Pancreas (tissue), 10 donors: ENCODE measurements around the gene IL16. TPM values are rescaled to one million over a fixed set of nuclear protein-coding genes. Genes with fewer than 3 reads are reported as not detected.

Experiments used
- ATAC-seq, 4 donors: fragments of 200-7000 bp; cut with Tn5 transposase; one replicate each; pipeline versions ENCODE4 v1.8.0 to v1.9.1; 2020; ENCODE audit warnings: mild to moderate bottlenecking in 4 of 4, moderate library complexity in 4 of 4
- DNase-seq, 6 donors: peaks; one replicate each; pipeline ENCODE4 v3.0.0-alpha.2; 2020
- FAIRE-seq: peaks from 2 replicates; lab custom pipeline; 2012; peaks lifted over from hg19 to GRCh38; lab: Jason Lieb, UNC
- H3K27ac ChIP-seq, 4 donors: fragments of 200-600 bp; sonication (generic); 1 replicate in 3 of 4; 2 replicates in 1 of 4; pipeline versions ENCODE4 v1.5.0 to v1.8.0; 2020
- H3K27me3 ChIP-seq, 4 donors: fragments of 200-600 bp; one replicate each; pipeline ENCODE4 v1.8.0; 2021
- H3K36me3 ChIP-seq, 3 donors: fragments of 200-600 bp; sonication (generic) in 1 of 3; one replicate each; pipeline versions ENCODE4 v1.5.0 to v1.8.0; 2020 to 2021
- H3K4me1 ChIP-seq, 3 donors: fragments of 200-600 bp; one replicate each; pipeline ENCODE4 v1.8.0; 2021
- H3K4me3 ChIP-seq, 4 donors: fragments of 200-600 bp; sonication (generic) in 2 of 4; one replicate each; pipeline versions ENCODE4 v1.5.0 to v1.8.0; 2020 to 2021
- H3K9me3 ChIP-seq, 4 donors: fragments of 200-600 bp; one replicate each; pipeline ENCODE4 v1.8.0; 2021
- WGBS, 2 donors: extraction: QIAGEN DNeasy Blood & Tissue Kit; methylation state at CpG; one replicate each; pipeline ENCODE4 v1.1.7; 2013; 5-methylcytosine and 5-hydroxymethylcytosine counted together
- intact Hi-C, 3 donors: fragments of 100-400 bp; cut with DNase I; formaldehyde crosslinking; loops; one replicate each; pipeline versions ENCODE4 v1.11.1 to v1.14.2; 2022
- polyA plus RNA-seq, 2 donors: library from polyadenylated mRNA; stranded (reverse); fragments of 200-250 nt; gene quantifications; one replicate each; pipeline ENCODE4 v1.2.3, GENCODE V29; 2013
- total RNA-seq, 6 donors: library from RNA; stranded (reverse); fragmentation: NEBNext Ultra II Directional in 4 of 6; extraction: Animal tissue kit (Norgen Biotek cat#: 25700) in 4 of 6; gene quantifications; one replicate each; pipeline versions ENCODE4 v1.2.1 to v1.2.4, GENCODE V29; 2021 to 2023
- TF ChIP-seq, protein P1 (sequence below), 4 donors: fragments of 200-600 bp; sonication (generic) in 3 of 4; IDR thresholded peaks; one replicate each; pipeline versions ENCODE4 v1.5.0 to v1.8.0; 2021; ENCODE audit warnings: antibody characterized with exemption in 4 of 4
- donor health status: healthy with polysubstance abuse.
- donor health status: DM: no; HTN: no; CAD: no; lungs with moderate emphysema.
- donor health status: DM: no; HTN: no; CAD: no.
- donor health status: control.
- donor health status: control.
- donor health status: Bipolar disorder and iron deficiency.
- donor health status: DM: yes; HTN: yes; CAD: no.
- donor health status: DM: no; HTN: no; CAD: no.
- donor health status: DM: no; HTN: no; CAD: no.
- donor health status: DM: yes; HTN: yes; CAD: no.

Gene IL16
- total and polyA plus RNA-seq, 8 donors, result 0.79 to 7.0 (median 2.4) TPM

DNA sequence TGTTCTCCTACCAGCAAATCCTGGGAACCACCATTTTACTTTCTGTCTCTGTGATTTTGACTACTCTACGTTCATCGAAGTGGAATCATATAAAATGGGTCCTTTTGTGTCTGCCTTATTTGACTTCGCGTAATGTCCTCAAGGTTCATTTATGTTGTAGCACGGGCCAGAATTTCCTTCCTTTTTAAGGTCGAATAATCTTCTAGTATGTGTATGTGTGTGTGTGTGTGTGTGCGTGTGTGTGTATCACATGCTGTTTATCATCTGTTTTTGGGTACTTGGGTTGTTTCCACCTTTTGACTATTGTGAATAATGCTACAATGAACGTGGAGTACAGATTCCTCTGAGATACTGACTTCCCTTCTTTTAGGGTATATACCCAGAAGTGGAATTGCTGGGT lies 91.9 kb downstream of the IL16 start:
- DNase-seq, result no peak
- no peak overlapping the region for H3K27ac ChIP-seq
- H3K4me1 ChIP-seq, result no peaks in the 10 kb centered on the region
- no peak for ATAC-seq
- H3K4me3 ChIP-seq, result no peak overlapping the region
- intact Hi-C loops, result loop anchor here in 1 of 3 donors (10.0 kb wide), 1 partner anchor 116 kb away; no protein-coding TSS in a partner anchor
- H3K9me3 ChIP-seq, result no peaks in the 10 kb centered on the region
- H3K36me3 ChIP-seq, result no peaks in the 10 kb centered on the region
- 83 to 85% methylated on average over 8 of the region's 8 CpGs for WGBS, 2 donors
- H3K27me3 ChIP-seq, result no peaks in the 10 kb centered on the region
- FAIRE-seq, result no peak
- TF ChIP-seq, protein P1, sequence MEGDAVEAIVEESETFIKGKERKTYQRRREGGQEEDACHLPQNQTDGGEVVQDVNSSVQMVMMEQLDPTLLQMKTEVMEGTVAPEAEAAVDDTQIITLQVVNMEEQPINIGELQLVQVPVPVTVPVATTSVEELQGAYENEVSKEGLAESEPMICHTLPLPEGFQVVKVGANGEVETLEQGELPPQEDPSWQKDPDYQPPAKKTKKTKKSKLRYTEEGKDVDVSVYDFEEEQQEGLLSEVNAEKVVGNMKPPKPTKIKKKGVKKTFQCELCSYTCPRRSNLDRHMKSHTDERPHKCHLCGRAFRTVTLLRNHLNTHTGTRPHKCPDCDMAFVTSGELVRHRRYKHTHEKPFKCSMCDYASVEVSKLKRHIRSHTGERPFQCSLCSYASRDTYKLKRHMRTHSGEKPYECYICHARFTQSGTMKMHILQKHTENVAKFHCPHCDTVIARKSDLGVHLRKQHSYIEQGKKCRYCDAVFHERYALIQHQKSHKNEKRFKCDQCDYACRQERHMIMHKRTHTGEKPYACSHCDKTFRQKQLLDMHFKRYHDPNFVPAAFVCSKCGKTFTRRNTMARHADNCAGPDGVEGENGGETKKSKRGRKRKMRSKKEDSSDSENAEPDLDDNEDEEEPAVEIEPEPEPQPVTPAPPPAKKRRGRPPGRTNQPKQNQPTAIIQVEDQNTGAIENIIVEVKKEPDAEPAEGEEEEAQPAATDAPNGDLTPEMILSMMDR (IDR thresholded peaks at IDR 0.05), result no peak

DNA sequence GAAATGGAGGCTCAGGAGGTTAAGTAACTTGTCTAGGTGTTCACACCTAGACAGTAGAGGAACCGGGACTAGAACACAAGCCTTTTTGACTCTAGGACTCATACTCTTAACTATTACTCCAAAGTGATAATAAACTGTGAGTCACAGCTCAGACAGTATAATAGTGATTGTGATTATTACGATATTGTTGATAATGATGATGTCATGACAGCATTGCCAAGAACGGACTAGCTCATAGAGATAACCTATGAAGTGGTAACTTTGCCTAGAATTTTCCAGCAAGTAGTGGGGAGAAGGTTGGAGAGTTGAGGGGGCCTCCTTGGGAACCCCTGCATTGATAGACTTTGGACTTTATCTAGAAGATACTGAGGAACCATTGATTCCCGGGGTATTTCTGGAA lies 93.2 kb downstream of the IL16 start:
- no peaks in the 10 kb centered on the region for H3K27me3 ChIP-seq
- no peak overlapping the region for H3K4me3 ChIP-seq
- 69 to 74% methylated on average over 4 of the region's 4 CpGs for WGBS, 2 donors
- no peak for DNase-seq
- no peak for FAIRE-seq
- H3K9me3 ChIP-seq, result no peaks in the 10 kb centered on the region
- TF ChIP-seq, protein P1 (IDR thresholded peaks at IDR 0.05), result no peak
- intact Hi-C loops, result loop anchor here in 1 of 3 donors (10.0 kb wide), 1 partner anchor 115 kb away; no protein-coding TSS in a partner anchor
- H3K36me3 ChIP-seq, result no peaks in the 10 kb centered on the region
- no peak for ATAC-seq
- no peak overlapping the region for H3K27ac ChIP-seq
- H3K4me1 ChIP-seq, result no peaks in the 10 kb centered on the region

DNA sequence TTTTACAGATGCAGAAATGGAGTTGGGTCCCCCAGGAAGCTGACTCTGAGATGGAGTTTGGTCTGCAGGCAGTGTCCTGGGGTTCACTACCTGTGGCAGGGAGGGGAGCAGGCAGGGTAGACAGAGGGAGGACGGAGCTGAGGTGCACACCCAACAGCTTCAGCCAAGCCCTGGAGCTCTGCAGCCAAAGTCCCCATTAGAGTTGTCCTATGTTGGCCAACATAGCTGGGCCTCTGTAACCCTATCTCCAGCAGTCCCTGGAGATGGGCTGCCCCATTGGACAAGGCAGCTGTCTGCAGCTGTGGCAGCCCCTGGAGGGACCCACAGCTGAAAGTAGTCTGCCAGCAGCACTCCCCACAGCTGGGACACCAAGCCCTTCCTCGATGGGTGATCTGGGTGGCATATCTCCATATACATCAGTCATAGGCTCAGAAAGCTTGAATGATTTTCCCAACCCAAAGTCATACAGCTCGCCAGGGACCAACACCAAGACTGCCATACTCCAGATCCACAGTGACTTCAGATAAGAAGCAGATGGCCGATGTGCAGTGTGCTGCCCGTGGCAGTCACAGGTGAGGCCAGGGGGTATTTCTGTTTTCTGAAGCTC lies 95.3 kb downstream of the IL16 start:
- 63 to 65% methylated on average over 5 of the region's 5 CpGs for WGBS, 2 donors
- TF ChIP-seq, protein P1 (IDR thresholded peaks at IDR 0.05), result no peak
- FAIRE-seq, result no peak
- no peak overlapping the region for H3K27ac ChIP-seq
- no peak for ATAC-seq
- H3K4me1 ChIP-seq, result no peaks in the 10 kb centered on the region
- H3K4me3 ChIP-seq, result no peak overlapping the region
- intact Hi-C loops, result no loop called here
- no peak for DNase-seq
- H3K27me3 ChIP-seq, result no peaks in the 10 kb centered on the region
- H3K36me3 ChIP-seq, result no peaks in the 10 kb centered on the region
- H3K9me3 ChIP-seq, result no peaks in the 10 kb centered on the region

DNA sequence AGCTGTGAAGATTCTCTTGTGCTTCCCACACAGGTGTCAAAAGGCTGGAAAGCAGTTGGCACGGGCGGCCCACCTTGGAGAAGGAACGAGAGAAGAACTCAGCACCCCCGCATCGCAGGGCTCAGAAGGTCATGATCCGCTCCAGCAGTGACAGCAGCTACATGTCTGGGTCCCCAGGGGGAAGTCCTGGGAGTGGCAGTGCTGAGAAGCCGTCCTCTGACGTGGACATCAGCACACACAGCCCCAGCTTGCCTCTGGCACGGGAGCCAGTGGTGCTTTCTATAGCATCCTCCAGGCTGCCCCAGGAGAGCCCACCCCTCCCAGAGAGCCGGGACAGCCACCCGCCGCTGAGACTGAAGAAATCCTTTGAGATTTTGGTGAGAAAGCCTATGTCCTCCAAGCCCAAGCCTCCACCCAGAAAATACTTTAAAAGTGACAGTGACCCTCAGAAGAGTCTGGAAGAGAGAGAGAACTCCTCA lies 95.9 kb downstream of the IL16 start:
- intact Hi-C loops, result no loop called here
- DNase-seq, result no peak
- no peak overlapping the region for H3K27ac ChIP-seq
- H3K4me3 ChIP-seq, result no peak overlapping the region
- no peaks in the 10 kb centered on the region for H3K9me3 ChIP-seq
- WGBS, 2 donors, result 81 to 85% methylated on average over 12 of the region's 12 CpGs
- TF ChIP-seq, protein P1 (IDR thresholded peaks at IDR 0.05), result no peak
- H3K27me3 ChIP-seq, result no peaks in the 10 kb centered on the region
- ATAC-seq, result no peak
- no peaks in the 10 kb centered on the region for H3K36me3 ChIP-seq
- no peaks in the 10 kb centered on the region for H3K4me1 ChIP-seq
- FAIRE-seq, result no peak
